CD14-positive monocyte (primary cell): ENCODE data around the gene KCNMB4. TPM values are rescaled to one million over a fixed set of nuclear protein-coding genes. Genes with fewer than 3 reads are reported as not detected.

Experiments used
- DNase-seq, 3 donors: peaks; one replicate each; pipeline ENCODE4 v3.0.0-alpha.2; 2011 to 2022
- H2AFZ ChIP-seq: 2 replicates; pipeline ENCODE4 v1.6.0; 2012; ENCODE audit warnings: mild to moderate bottlenecking, low read depth, low read length, inconsistent platforms; ENCODE audit not compliant: insufficient read depth, poor library complexity, severe bottlenecking
- H3K27ac ChIP-seq, 2 donors: 1 replicate in 1 of 2; 2 replicates in 1 of 2; pipeline ENCODE4 v1.5.1; 2012 to 2013; ENCODE audit warnings: low read length in 2 of 2, control low read depth in 1 of 2, inconsistent platforms in 1 of 2, low read depth in 1 of 2, mild to moderate bottlenecking in 1 of 2
- H3K27me3 ChIP-seq, 2 donors: one replicate each; pipeline versions ENCODE4 v1.6.0 to v1.6.1; 2011 to 2013; ENCODE audit warnings: low read length in 2 of 2; ENCODE audit not compliant: control insufficient read depth in 2 of 2, insufficient read depth in 2 of 2
- H3K36me3 ChIP-seq, 2 donors: replicated peaks in 1 of 2; 1 replicate in 1 of 2; 2 replicates in 1 of 2; pipeline versions ENCODE4 v1.5.1 to v1.6.1; 2012 to 2013; ENCODE audit warnings: low read length in 2 of 2, control low read depth in 1 of 2, inconsistent platforms in 1 of 2, mild to moderate bottlenecking in 1 of 2; ENCODE audit not compliant: insufficient read depth in 2 of 2, control insufficient read depth in 1 of 2
- H3K4me1 ChIP-seq, 2 donors: 1 replicate in 1 of 2; 2 replicates in 1 of 2; pipeline versions ENCODE4 v1.5.1 to v1.6.1; 2012 to 2013; ENCODE audit warnings: low read length in 2 of 2, control low read depth in 1 of 2, inconsistent platforms in 1 of 2, mild to moderate bottlenecking in 1 of 2, moderate library complexity in 1 of 2; ENCODE audit not compliant: insufficient read depth in 2 of 2, control insufficient read depth in 1 of 2
- H3K4me2 ChIP-seq: replicated peaks from 2 replicates; pipeline ENCODE3; 2012; ENCODE audit warnings: low read length, moderate library complexity, mild to moderate bottlenecking; ENCODE audit not compliant: poor library complexity, severe bottlenecking; ENCODE audit errors: extremely low read depth
- H3K4me3 ChIP-seq, 3 experiments: fragments of 200-600 bp in 1 of 3; sonication (generic) in 1 of 3; replicated peaks in 1 of 3; 1 replicate in 2 of 3; 2 replicates in 1 of 3; pipeline ENCODE4 v1.5.1; 2011 to 2013; ENCODE audit warnings: low read length in 3 of 3, mild to moderate bottlenecking in 3 of 3, control low read depth in 2 of 3, low read depth in 2 of 3, inconsistent platforms in 1 of 3, moderate library complexity in 1 of 3
- H3K79me2 ChIP-seq: 2 replicates; pipeline ENCODE4 v1.6.0; 2012; ENCODE audit warnings: mild to moderate bottlenecking, control low read depth, inconsistent platforms, low read length, moderate library complexity; ENCODE audit not compliant: insufficient read depth
- H3K9ac ChIP-seq: 2 replicates; pipeline ENCODE4 v1.6.0; 2017; ENCODE audit warnings: low read length, mild to moderate bottlenecking; ENCODE audit not compliant: insufficient read depth, poor library complexity, severe bottlenecking
- H3K9me3 ChIP-seq, 2 donors: replicated peaks in 1 of 2; 1 replicate in 1 of 2; 2 replicates in 1 of 2; pipeline versions ENCODE4 v1.5.1 to v1.6.1; 2012 to 2013; ENCODE audit warnings: low read length in 2 of 2, control low read depth in 1 of 2; ENCODE audit not compliant: control insufficient read depth in 1 of 2, insufficient read depth in 1 of 2
- H4K20me1 ChIP-seq: 2 replicates; pipeline ENCODE4 v1.6.0; 2012; ENCODE audit warnings: mild to moderate bottlenecking, low read length, control low read depth, moderate library complexity; ENCODE audit not compliant: insufficient read depth
- H3K27ac Mint-ChIP-seq, 7 donors: one replicate each; pipeline ENCODE4 v1.8.0; 2020; ENCODE audit warnings: mild to moderate bottlenecking in 7 of 7, mixed read lengths in 7 of 7, moderate library complexity in 6 of 7, inconsistent platforms in 2 of 7
- H3K27me3 Mint-ChIP-seq, 3 donors: one replicate each; pipeline ENCODE4 v1.8.0; 2021 to 2022; ENCODE audit warnings: low read depth in 3 of 3, mild to moderate bottlenecking in 3 of 3, mixed read lengths in 3 of 3, moderate library complexity in 3 of 3, inconsistent platforms in 1 of 3
- H3K36me3 Mint-ChIP-seq, 2 donors: one replicate each; pipeline ENCODE4 v1.8.0; 2020; ENCODE audit warnings: mixed read lengths in 2 of 2, inconsistent platforms in 1 of 2, mild to moderate bottlenecking in 1 of 2
- H3K4me1 Mint-ChIP-seq: one replicate; pipeline ENCODE4 v1.8.0; 2020; ENCODE audit warnings: mild to moderate bottlenecking, mixed read lengths
- H3K4me3 Mint-ChIP-seq, 2 donors: one replicate each; pipeline ENCODE4 v1.8.0; 2020; ENCODE audit warnings: mild to moderate bottlenecking in 2 of 2, mixed read lengths in 2 of 2, moderate library complexity in 1 of 2
- H3K9me3 Mint-ChIP-seq, 7 donors: one replicate each; pipeline ENCODE4 v1.8.0; 2020 to 2022; ENCODE audit warnings: mixed read lengths in 7 of 7, mild to moderate bottlenecking in 6 of 7, moderate library complexity in 6 of 7, inconsistent platforms in 2 of 7
- WGBS: methylation state at CpG from one replicate; pipeline ENCODE4 v1.1.5; 2013; ENCODE audit warnings: missing lambda C conversion rate; ENCODE audit not compliant: insufficient coverage; 5-methylcytosine and 5-hydroxymethylcytosine counted together
- intact Hi-C, 2 donors: fragments of 100-400 bp; cut with micrococcal nuclease; formaldehyde crosslinking; loops; one replicate each; pipeline versions ENCODE4 v1.15.0 to v1.15.1; 2023
- polyA plus RNA-seq, 3 donors: library from polyadenylated mRNA; depleted of rRNA in 1 of 3; unstranded in 2 of 3; stranded (reverse) in 1 of 3; fragments of 300-500 nt in 2 of 3; fragments of >200 nt in 1 of 3; fragmentation: Illumina TruSeq in 2 of 3; gene quantifications; 1 replicate in 2 of 3; 2 replicates in 1 of 3; pipeline ENCODE4 v1.2.3, GENCODE V29; 2012 to 2021
- TF ChIP-seq, protein P1 (sequence below): fragments of 200-600 bp; IDR thresholded peaks from one replicate; pipeline ENCODE4 v1.8.0; 2022; ENCODE audit warnings: antibody characterized with exemption, mild to moderate bottlenecking

Gene KCNMB4
- polyA plus RNA-seq, 3 donors = 0.23 to 0.83 (median 0.41) TPM

DNA sequence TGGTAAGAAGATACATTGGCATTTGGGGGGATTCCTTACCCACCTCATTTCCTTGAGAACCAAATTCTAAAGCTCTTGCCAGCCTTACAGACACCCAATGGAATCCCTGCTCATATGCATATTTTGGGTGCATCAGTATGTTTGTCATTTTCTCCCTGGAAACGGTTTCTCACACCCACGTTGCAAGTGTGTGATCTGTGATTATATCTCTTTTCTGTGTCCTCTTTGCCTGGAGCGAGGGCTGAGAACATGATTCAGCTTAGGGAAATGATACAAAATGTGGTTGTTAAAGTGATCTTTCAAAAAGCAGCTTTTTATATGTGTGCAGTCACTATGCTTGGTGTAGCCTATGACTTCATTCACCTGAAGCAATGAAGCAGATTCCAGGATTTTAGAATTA, 52.0 kb downstream of the KCNMB4 start:
- no peaks in the 10 kb centered on the region for H3K36me3 Mint-ChIP-seq
- no peaks in the 10 kb centered on the region for H3K27me3 ChIP-seq
- 100% methylated on average over 2 of the region's 3 CpGs for WGBS
- peaks cover 0 to 3% (median 2%) of the 10 kb centered on the region in 3 donors for H3K27me3 Mint-ChIP-seq
- no peaks in the 10 kb centered on the region for H3K9me3 ChIP-seq
- no peaks in the 10 kb centered on the region for H3K4me1 Mint-ChIP-seq
- intact Hi-C loops = no loop called here
- H3K27ac ChIP-seq = no peak overlapping the region
- H3K4me3 Mint-ChIP-seq = no peak overlapping the region
- no peak overlapping the region for H2AFZ ChIP-seq
- no peak for DNase-seq
- no peak overlapping the region for H3K9ac ChIP-seq
- H4K20me1 ChIP-seq = no peaks in the 10 kb centered on the region
- H3K4me1 ChIP-seq = no peaks in the 10 kb centered on the region
- H3K4me2 ChIP-seq = no peak overlapping the region
- H3K36me3 ChIP-seq = no peaks in the 10 kb centered on the region
- no peaks in the 10 kb centered on the region for H3K79me2 ChIP-seq
- peaks cover 0 to 11% (median 5%) of the 10 kb centered on the region in 7 donors for H3K9me3 Mint-ChIP-seq
- H3K4me3 ChIP-seq = no peak overlapping the region
- TF ChIP-seq, protein P1, sequence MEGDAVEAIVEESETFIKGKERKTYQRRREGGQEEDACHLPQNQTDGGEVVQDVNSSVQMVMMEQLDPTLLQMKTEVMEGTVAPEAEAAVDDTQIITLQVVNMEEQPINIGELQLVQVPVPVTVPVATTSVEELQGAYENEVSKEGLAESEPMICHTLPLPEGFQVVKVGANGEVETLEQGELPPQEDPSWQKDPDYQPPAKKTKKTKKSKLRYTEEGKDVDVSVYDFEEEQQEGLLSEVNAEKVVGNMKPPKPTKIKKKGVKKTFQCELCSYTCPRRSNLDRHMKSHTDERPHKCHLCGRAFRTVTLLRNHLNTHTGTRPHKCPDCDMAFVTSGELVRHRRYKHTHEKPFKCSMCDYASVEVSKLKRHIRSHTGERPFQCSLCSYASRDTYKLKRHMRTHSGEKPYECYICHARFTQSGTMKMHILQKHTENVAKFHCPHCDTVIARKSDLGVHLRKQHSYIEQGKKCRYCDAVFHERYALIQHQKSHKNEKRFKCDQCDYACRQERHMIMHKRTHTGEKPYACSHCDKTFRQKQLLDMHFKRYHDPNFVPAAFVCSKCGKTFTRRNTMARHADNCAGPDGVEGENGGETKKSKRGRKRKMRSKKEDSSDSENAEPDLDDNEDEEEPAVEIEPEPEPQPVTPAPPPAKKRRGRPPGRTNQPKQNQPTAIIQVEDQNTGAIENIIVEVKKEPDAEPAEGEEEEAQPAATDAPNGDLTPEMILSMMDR = no peak
- H3K27ac Mint-ChIP-seq = no peak overlapping the region

DNA sequence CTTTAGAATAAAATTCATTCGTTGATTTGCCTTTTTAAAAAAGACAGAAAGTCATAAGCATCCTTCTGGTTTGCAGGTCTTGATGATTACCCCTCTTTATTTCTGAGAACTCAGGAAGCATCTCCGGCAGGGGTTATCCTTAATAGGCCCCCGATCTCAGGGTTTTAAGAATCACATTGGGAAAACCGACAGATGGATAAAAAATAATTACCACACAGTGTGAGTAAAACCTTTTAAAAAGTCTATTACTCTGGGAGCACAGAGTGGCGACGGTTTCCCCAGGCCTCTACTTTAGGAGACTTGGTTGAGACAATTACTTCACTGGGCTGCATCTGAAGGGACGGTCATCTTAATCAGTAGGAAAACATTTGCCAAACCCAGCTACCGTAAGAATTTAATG, 56.5 kb downstream of the KCNMB4 start:
- H2AFZ ChIP-seq = no peak overlapping the region
- H4K20me1 ChIP-seq = no peaks in the 10 kb centered on the region
- H3K9me3 ChIP-seq = no peaks in the 10 kb centered on the region
- peaks cover 0 to 2% (median 0%) of the 10 kb centered on the region in 3 donors for H3K27me3 Mint-ChIP-seq
- H3K4me3 ChIP-seq = no peak overlapping the region
- TF ChIP-seq, protein P1 = no peak
- no peak overlapping the region for H3K4me2 ChIP-seq
- no peak overlapping the region for H3K27ac Mint-ChIP-seq
- H3K4me3 Mint-ChIP-seq = no peak overlapping the region
- H3K4me1 ChIP-seq = no peaks in the 10 kb centered on the region
- H3K27ac ChIP-seq = no peak overlapping the region
- H3K79me2 ChIP-seq = no peaks in the 10 kb centered on the region
- intact Hi-C loops = no loop called here
- no peak for DNase-seq
- no peaks in the 10 kb centered on the region for H3K36me3 Mint-ChIP-seq
- no peak overlapping the region for H3K9ac ChIP-seq
- H3K27me3 ChIP-seq = no peaks in the 10 kb centered on the region
- H3K4me1 Mint-ChIP-seq = no peaks in the 10 kb centered on the region
- H3K36me3 ChIP-seq = no peaks in the 10 kb centered on the region
- H3K9me3 Mint-ChIP-seq = peaks cover 0 to 9% (median 5%) of the 10 kb centered on the region in 7 donors
- 100% methylated on average over 3 of the region's 8 CpGs for WGBS
